Forelimb muscle (tissue), 1 donor: ENCODE measurements around the gene BDH1. TPM values are rescaled to one million over a fixed set of nuclear protein-coding genes. Genes with fewer than 3 reads are reported as not detected.
"Not testable (repeated sequence)": the region's sequence is repeated elsewhere in the genome, so short reads cannot be mapped to it uniquely, and the experiment has no call there.

Experiments
- DNase-seq: peaks from one replicate; pipeline ENCODE4 v3.0.0-alpha.2; 2013; ENCODE audit warnings: low read depth
- polyA plus RNA-seq: library from polyadenylated mRNA; unstranded; fragments of 120-200 nt; gene quantifications from one replicate; pipeline ENCODE4 v1.2.1, GENCODE V29; 2013; ENCODE audit not compliant: insufficient read length

Gene BDH1
- polyA plus RNA-seq, 1 donor, result 4.1 TPM

GRCh38 chr3:197487911-197488391 lies 67.8 kb downstream of the BDH1 start:
- no peak for DNase-seq

DNA sequence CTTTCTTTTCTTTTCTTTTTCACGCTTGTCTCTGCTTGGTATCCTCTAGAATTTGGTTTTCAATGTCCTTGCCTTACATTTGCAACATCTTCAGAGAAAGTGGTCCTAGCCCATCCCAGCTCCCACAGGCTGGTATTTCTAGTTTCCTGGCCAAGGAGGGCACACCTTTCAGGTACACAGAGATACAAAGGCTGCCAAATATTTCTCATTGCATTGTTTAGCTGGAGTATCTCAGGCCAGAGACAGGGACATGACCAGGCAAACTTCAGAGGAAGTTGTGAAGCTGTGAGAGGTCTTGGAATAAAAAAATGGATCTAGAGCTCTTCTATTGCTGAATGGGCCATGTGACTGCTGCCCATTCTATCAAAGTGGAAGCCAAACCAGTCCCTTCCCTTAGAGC lies 68.9 kb downstream of the BDH1 start:
- no peak for DNase-seq

GRCh38 chr3:197485143-197485542 lies 70.6 kb downstream of the BDH1 start:
- no peak for DNase-seq

GRCh38 chr3:197484204-197484901 lies 71.4 kb downstream of the BDH1 start:
- no peak for DNase-seq

DNA sequence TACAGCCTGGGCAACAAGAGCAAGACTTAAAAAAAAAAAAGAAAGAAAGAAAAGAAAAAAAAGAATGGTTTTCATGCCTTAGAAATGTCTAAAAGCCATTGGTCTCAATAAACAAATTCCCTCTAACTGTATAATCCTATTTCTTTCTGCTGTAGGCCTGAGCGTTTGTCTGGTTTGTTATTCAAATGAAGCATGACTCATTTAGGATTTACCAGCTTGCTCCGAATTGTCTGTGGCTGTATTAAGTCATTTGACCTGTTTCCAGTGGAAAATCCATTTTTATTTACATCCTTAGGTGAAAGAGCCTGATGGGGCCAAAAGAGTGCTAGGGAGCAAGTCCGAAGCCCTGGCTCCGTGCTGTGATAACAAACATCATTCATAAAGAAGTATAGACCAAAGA lies 73.8 kb downstream of the BDH1 start:
- no peak for DNase-seq

DNA sequence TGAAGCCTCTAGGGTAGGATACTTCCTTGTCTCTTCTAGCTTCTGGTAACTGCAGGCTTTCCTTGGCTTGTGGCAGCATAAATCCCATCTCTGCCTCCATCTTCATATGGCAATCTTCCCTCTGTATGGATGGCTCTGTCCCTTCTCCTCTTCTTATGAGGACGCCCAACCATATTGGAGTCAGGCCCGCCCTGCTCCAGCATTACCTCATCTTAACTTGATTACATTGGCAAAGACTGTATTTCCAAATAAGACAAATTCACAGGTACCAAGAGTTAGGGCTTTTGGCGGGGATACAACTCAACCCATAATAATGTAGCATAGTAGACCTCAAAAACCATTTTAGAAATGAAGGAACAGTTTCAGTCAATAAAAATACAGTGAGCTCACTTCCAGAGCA lies 75.4 kb downstream of the BDH1 start:
- DNase-seq, result no peak

GRCh38 chr3:197478746-197479668 lies 76.8 kb downstream of the BDH1 start:
- DNase-seq, result no peak

- not testable (repeated sequence) for DNase-seq
Observed at GRCh38 chr3:197477816-197478215, 78.0 kb downstream of the BDH1 start.

GRCh38 chr3:197475997-197476525 lies 79.7 kb downstream of the BDH1 start:
- no peak for DNase-seq

GRCh38 chr3:197475514-197475913 lies 80.3 kb downstream of the BDH1 start:
- no peak for DNase-seq

GRCh38 chr3:197472151-197472550 lies 83.6 kb downstream of the BDH1 start:
- no peak for DNase-seq

GRCh38 chr3:197471221-197472010 lies 84.4 kb downstream of the BDH1 start:
- DNase-seq, result no peak

- DNase-seq, result no peak
Observed at GRCh38 chr3:197468866-197469382, 86.8 kb downstream of the BDH1 start.

DNA sequence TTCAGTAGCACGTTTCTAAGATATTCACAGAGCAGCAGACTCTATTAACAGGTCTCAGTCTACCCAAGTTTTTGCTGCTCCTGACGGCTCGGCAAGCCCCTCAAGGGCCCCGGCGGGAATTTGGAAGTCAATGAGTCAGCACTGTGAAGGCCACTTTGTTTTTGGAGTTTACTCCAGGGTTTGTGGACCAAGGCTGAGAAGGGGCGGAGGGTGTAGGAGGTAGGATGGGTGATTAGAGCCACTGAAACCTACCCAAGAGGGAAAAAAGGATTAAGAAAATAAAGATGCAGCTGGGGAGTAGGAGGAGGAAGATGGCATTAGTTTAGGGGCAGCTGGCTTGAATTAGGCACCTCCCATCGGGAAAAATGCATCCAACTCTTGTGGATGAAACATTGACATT lies 87.6 kb downstream of the BDH1 start:
- no peak for DNase-seq

DNA sequence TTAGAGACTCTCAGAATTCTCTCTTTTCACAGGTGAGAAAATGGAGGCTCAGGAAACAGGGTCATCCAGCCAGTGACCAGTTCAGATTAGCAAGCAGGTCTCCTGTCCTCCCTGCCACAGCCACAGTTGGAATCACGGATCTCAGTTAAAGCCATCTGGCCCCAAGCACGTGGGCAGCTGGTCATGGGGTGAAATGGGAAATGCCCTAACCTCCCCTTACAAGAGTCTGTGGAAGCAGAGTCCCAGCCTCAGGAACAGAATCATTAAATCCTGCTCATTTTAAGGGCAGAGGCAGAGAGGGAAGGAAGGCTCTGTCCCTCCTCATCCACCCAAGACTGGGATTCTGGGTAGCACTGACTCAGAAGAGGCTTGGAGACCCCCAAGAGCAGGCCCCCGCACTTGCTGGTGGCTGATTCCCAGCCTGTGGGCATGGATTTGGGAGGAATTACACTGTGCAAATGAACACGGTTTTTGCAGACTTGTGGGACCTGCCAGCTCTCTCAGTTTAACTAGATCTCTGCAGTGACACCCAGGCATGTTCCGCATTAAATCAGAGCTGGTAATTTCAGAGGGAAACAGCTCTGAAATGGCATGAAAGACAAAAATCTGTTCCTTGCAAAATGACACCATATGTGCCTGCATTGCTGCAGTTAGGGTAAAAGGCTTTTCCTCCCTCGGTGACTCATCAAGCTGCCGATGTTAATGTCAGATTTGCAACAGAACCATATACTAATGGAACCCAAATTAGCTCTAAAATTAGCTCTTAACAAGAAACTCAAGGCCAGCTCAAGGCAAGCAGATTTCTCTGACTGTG lies 89.0 kb downstream of the BDH1 start:
- DNase-seq, result no peak

- no peak for DNase-seq
Observed at GRCh38 chr3:197465996-197466549, 89.7 kb downstream of the BDH1 start.

GRCh38 chr3:197465197-197465995 lies 90.4 kb downstream of the BDH1 start:
- no peak for DNase-seq

GRCh38 chr3:197464794-197465193 lies 91.0 kb downstream of the BDH1 start:
- no peak for DNase-seq

GRCh38 chr3:197463279-197463678 lies 92.5 kb downstream of the BDH1 start:
- DNase-seq, result no peak
